ENCODE measurements around the gene GNGT1.

The GNGT1 gene

GRCh38 chr7:93884541-93884940, 21.8 kb upstream of the GNGT1 start:
- no peak for TF ChIP-seq ZFP30 (CRISPR knock-in tag; IDR thresholded peaks at IDR 0.05)
- no peak for TF ChIP-seq BACH2 (CRISPR knock-in tag; IDR thresholded peaks at IDR 0.05; ENCODE audit: borderline replicate concordance)
- no peak for TF ChIP-seq ZC3H10 (CRISPR knock-in tag; IDR thresholded peaks at IDR 0.05)
- no peak for TF ChIP-seq ZNF565 (CRISPR knock-in tag; conservative IDR thresholded peaks at IDR 0.05; ENCODE audit: low read depth)
- no peak for TF ChIP-seq SNAI2 (CRISPR knock-in tag; IDR thresholded peaks at IDR 0.05)
- no peak for TF ChIP-seq CSDC2 (CRISPR knock-in tag; IDR thresholded peaks at IDR 0.05)
- TF ChIP-seq TCF4 (CRISPR knock-in tag; IDR thresholded peaks at IDR 0.05; ENCODE audit: borderline replicate concordance), result no peak
- ATAC-seq, result no peak

GRCh38 chr7:93889261-93889660, 17.1 kb upstream of the GNGT1 start:
- no peak for TF ChIP-seq PATZ1 (CRISPR knock-in tag; IDR thresholded peaks at IDR 0.05; ENCODE audit: borderline replicate concordance)
- no peak for TF ChIP-seq TOX (CRISPR knock-in tag; IDR thresholded peaks at IDR 0.05; ENCODE audit: borderline replicate concordance)
- TF ChIP-seq ZC3H10 (CRISPR knock-in tag; IDR thresholded peaks at IDR 0.05), result no peak
- TF ChIP-seq SNAI2 (CRISPR knock-in tag; IDR thresholded peaks at IDR 0.05), result no peak
- no peak for TF ChIP-seq TCF4 (CRISPR knock-in tag; IDR thresholded peaks at IDR 0.05; ENCODE audit: borderline replicate concordance)
- ATAC-seq, result no peak

GRCh38 chr7:93890041-93890463, 16.3 kb upstream of the GNGT1 start:
- TF ChIP-seq ZFP3 (CRISPR knock-in tag; IDR thresholded peaks at IDR 0.05) (no peak), GLIS3 (CRISPR knock-in tag; IDR thresholded peaks at IDR 0.05) (no peak), ESRRG (CRISPR knock-in tag; IDR thresholded peaks at IDR 0.05) (no peak), ARNTL (CRISPR knock-in tag; IDR thresholded peaks at IDR 0.05; ENCODE audit: borderline replicate concordance, low read depth) (no peak)
- ATAC-seq, result peak; percentile 90

- TF ChIP-seq ARNTL (CRISPR knock-in tag; IDR thresholded peaks at IDR 0.05; ENCODE audit: borderline replicate concordance, low read depth) (no peak), PATZ1 (CRISPR knock-in tag; IDR thresholded peaks at IDR 0.05; ENCODE audit: borderline replicate concordance) (no peak), GLIS3 (CRISPR knock-in tag; IDR thresholded peaks at IDR 0.05) (no peak), ZC3H10 (CRISPR knock-in tag; IDR thresholded peaks at IDR 0.05) (no peak), ZNF565 (CRISPR knock-in tag; conservative IDR thresholded peaks at IDR 0.05; ENCODE audit: low read depth) (no peak), SNAI2 (CRISPR knock-in tag; IDR thresholded peaks at IDR 0.05) (no peak), CSDC2 (CRISPR knock-in tag; IDR thresholded peaks at IDR 0.05) (no peak), CREB5 (CRISPR knock-in tag; IDR thresholded peaks at IDR 0.05; ENCODE audit: low read depth) (no peak), POU6F1 (CRISPR knock-in tag; IDR thresholded peaks at IDR 0.05; ENCODE audit: borderline replicate concordance, low read depth) (no peak), ZFP3 (CRISPR knock-in tag; IDR thresholded peaks at IDR 0.05) (no peak), TSHZ2 (CRISPR knock-in tag; IDR thresholded peaks at IDR 0.05) (no peak)
- ATAC-seq, result peak; percentile 87
Measured at GRCh38 chr7:93890464-93891068, 15.8 kb upstream of the GNGT1 start, which contains the start of gene TFPI2. TFPI2 (minus strand) TSS chr7:93890753; CDS start chr7:93890678, 75 bp downstream.

Data from SK-N-SH treated with all-trans-retinoic acid at 6 μM for 48 hours (cell line).